A673 (cell line): Measurements from ENCODE around the gene TMEM221. TPM values are rescaled to one million over a fixed set of nuclear protein-coding genes. Genes with fewer than 3 reads are reported as not detected.
"Not testable (repeated sequence)": the region's sequence is repeated elsewhere in the genome, so short reads cannot be mapped to it uniquely, and the experiment has no call there.

ENCODE experiments used
- BruUV-seq: library from RNA; stranded (reverse); fragments of 400-500 nt; replicated peaks from 2 replicates; lab custom pipeline; 2021; lab: Mats Ljungman, UMichigan
- CTCF ChIA-PET: fragments of 300-600 bp; sonication (Branson Sonifier 250); formaldehyde crosslinking; loops from one replicate; lab custom pipeline; 2022; ENCODE audit warnings: antibody characterized with exemption; lab: Charles Lee
- POLR2A ChIA-PET: fragments of 300-600 bp; sonication (Branson Sonifier 250); formaldehyde crosslinking; loops from one replicate; lab custom pipeline; 2022; ENCODE audit warnings: antibody characterized with exemption; ENCODE audit not compliant: low non-redundant PET; lab: Charles Lee
- DNase-seq: peaks from one replicate; pipeline ENCODE4 v3.0.0-alpha.2; 2015; ENCODE audit warnings: low spot score
- H3K27ac ChIP-seq: fragments of 200-600 bp; sonication (generic); 2 replicates; pipeline ENCODE4 v1.5.1; 2016; ENCODE audit warnings: mixed run types, low read depth, mild to moderate bottlenecking, mixed read lengths, antibody characterized with exemption, low read length; ENCODE audit not compliant: poor library complexity, severe bottlenecking
- H3K27me3 ChIP-seq: fragments of 200-600 bp; sonication (generic); replicated peaks from 2 replicates; pipeline ENCODE4 v1.6.1; 2017; ENCODE audit warnings: mixed run types, low read depth, mild to moderate bottlenecking, mixed read lengths, antibody characterized with exemption, low read length; ENCODE audit not compliant: insufficient read depth, poor library complexity
- H3K36me3 ChIP-seq: fragments of 200-600 bp; sonication (generic); 2 replicates; pipeline ENCODE4 v1.6.1; 2016; ENCODE audit warnings: mixed run types, mild to moderate bottlenecking, mixed read lengths, antibody characterized with exemption, low read length; ENCODE audit not compliant: insufficient read depth, poor library complexity, severe bottlenecking
- H3K4me1 ChIP-seq: fragments of 200-600 bp; sonication (generic); 2 replicates; pipeline ENCODE4 v1.6.1; 2017; ENCODE audit warnings: mixed run types, mild to moderate bottlenecking, mixed read lengths, antibody characterized with exemption, low read length; ENCODE audit not compliant: insufficient read depth, poor library complexity, severe bottlenecking
- H3K4me3 ChIP-seq: fragments of 200-600 bp; sonication (generic); 2 replicates; pipeline ENCODE4 v1.5.1; 2016; ENCODE audit warnings: low read depth, mixed run types, mild to moderate bottlenecking, mixed read lengths, low read length; ENCODE audit not compliant: poor library complexity, severe bottlenecking
- H3K9me3 ChIP-seq: fragments of 200-600 bp; sonication (generic); 2 replicates; pipeline ENCODE4 v1.6.1; 2016; ENCODE audit warnings: mixed run types, low read depth, mild to moderate bottlenecking, mixed read lengths, antibody characterized with exemption, low read length; ENCODE audit not compliant: poor library complexity, severe bottlenecking
- EZH2 ChIP-seq: fragments of 200-600 bp; sonication (generic); IDR thresholded peaks from 2 replicates; pipeline ENCODE4 v1.6.1; 2017; ENCODE audit warnings: borderline replicate concordance, low read depth, mild to moderate bottlenecking, mixed read lengths, antibody characterized with exemption, low read length; ENCODE audit not compliant: poor library complexity, severe bottlenecking
- intact Hi-C: fragments of 100-400 bp; cut with micrococcal nuclease; formaldehyde crosslinking; loops from one replicate; pipeline ENCODE4 v1.10.0; 2022; ENCODE audit not compliant: unreplicated experiment
- total RNA-seq: library from RNA; stranded (reverse); gene quantifications from 2 replicates; pipeline ENCODE4 v1.2.3, GENCODE V29; 2021
- TF ChIP-seq, protein P1 (sequence below): fragments of 300-800, 200-600 bp; sonication (generic); conservative IDR thresholded peaks from 2 replicates; pipeline ENCODE4 v1.5.1; 2017; ENCODE audit warnings: low read depth, mild to moderate bottlenecking, antibody characterized with exemption, low read length, moderate library complexity, mixed read lengths

The TMEM221 gene
- total RNA-seq, 1 experiment from 2014 or later: not detected

DNA sequence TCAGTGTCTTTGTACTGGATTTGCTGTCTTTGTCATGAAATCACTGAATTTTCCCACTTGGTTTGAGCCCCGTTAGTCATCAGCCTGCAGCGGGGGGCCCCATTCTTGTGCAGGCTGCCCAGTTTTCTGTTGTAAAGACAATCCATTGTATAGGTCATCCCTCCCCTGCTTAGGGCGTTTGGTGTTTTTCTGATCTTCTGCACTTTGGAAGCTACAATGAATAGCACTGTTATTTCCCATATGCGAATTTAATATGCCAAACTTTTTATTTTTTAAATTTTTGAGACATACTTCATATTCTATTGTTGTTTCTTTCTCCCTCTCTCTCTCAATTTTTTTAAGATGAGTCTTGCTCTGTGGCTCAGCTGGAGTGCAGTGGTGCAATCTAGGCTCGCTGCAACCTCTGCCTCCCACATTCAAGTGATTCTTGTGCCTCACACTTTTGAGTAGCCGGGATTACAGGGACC lies 30.9 kb upstream of the TMEM221 start:
- no peak for TF ChIP-seq EZH2
- TF ChIP-seq, protein P1, sequence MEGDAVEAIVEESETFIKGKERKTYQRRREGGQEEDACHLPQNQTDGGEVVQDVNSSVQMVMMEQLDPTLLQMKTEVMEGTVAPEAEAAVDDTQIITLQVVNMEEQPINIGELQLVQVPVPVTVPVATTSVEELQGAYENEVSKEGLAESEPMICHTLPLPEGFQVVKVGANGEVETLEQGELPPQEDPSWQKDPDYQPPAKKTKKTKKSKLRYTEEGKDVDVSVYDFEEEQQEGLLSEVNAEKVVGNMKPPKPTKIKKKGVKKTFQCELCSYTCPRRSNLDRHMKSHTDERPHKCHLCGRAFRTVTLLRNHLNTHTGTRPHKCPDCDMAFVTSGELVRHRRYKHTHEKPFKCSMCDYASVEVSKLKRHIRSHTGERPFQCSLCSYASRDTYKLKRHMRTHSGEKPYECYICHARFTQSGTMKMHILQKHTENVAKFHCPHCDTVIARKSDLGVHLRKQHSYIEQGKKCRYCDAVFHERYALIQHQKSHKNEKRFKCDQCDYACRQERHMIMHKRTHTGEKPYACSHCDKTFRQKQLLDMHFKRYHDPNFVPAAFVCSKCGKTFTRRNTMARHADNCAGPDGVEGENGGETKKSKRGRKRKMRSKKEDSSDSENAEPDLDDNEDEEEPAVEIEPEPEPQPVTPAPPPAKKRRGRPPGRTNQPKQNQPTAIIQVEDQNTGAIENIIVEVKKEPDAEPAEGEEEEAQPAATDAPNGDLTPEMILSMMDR: no peak
- no peak overlapping the region for H3K4me3 ChIP-seq
- CTCF ChIA-PET: no interaction called here
- POLR2A ChIA-PET: no interaction called here
- peak; percentile 37 for DNase-seq
- H3K9me3 ChIP-seq: no peaks in the 10 kb centered on the region
- H3K4me1 ChIP-seq: no peaks in the 10 kb centered on the region
- intact Hi-C loops: no loop called here
- H3K27me3 ChIP-seq: no peaks in the 10 kb centered on the region
- H3K27ac ChIP-seq: no peak overlapping the region
- no peaks in the 10 kb centered on the region for H3K36me3 ChIP-seq
- no TSS peak for BruUV-seq

DNA sequence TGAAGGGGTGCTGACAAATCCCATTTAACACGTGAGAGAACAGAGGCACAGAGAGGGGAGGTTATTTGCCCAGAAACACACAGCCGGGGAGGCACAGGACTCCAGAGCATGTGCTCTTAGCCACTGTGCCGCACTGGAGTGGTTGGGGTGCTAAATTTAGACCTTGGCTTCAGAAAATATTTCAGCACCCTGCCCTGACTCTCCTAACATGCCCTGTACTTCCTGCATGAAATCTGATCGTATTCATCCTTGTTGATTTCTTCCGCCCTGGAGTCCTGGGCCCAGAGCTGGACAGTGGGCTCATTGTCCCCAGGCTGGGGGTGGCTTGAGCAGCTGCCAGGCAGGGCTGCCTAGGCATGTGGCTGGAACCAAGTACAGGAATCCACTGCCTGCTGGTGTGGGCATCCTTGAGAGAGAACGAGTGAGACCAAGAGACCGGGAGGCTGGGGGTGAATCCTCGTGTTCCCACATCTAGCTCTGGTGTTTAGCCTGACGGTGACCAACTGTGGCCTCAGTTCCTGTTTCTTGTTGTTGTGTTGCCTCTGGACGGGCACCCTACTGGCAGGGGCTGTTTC lies 27.2 kb upstream of the TMEM221 start:
- intact Hi-C loops: no loop called here
- Histone ChIP-seq H3K27ac (no peak overlapping the region), H3K4me1 (no peaks in the 10 kb centered on the region), H3K4me3 (no peak overlapping the region), H3K27me3 (no peaks in the 10 kb centered on the region), H3K36me3 (no peaks in the 10 kb centered on the region), H3K9me3 (no peaks in the 10 kb centered on the region)
- ChIA-PET POLR2A (no interaction called here), CTCF (no interaction called here)
- no TSS peak for BruUV-seq
- DNase-seq: no peak
- TF ChIP-seq, protein P1: no peak
- no peak for TF ChIP-seq EZH2

DNA sequence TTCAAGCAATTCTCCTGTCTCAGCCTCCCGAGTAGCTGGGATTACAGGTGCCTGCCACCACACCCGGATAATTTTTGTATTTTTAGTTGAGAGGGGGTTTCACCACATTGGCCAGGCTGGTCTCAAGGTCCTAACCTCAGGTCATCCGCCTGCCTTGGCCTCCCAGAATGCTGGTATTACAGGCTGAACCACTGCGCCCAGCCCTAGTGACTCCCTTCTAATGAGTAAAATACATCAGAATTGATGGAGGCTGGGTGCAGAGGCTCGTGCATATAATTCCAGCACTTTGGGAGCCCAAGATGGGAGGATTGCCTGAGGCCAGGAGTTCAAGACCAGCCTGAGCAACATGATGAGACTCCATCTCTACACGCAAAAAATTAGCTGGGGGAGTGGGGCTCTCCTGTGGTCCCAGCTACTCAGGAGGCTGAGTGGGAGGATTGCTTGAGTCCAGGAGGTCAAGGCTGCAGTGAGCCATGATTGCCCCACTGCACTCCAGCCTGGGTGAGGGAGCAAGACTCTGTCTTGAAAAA lies 26.6 kb upstream of the TMEM221 start:
- H3K27me3 ChIP-seq, BruUV-seq, intact Hi-C loops, DNase-seq, H3K36me3 ChIP-seq, H3K9me3 ChIP-seq, H3K4me3 ChIP-seq, H3K27ac ChIP-seq, CTCF ChIA-PET, H3K4me1 ChIP-seq, POLR2A ChIA-PET: not testable (repeated sequence)

DNA sequence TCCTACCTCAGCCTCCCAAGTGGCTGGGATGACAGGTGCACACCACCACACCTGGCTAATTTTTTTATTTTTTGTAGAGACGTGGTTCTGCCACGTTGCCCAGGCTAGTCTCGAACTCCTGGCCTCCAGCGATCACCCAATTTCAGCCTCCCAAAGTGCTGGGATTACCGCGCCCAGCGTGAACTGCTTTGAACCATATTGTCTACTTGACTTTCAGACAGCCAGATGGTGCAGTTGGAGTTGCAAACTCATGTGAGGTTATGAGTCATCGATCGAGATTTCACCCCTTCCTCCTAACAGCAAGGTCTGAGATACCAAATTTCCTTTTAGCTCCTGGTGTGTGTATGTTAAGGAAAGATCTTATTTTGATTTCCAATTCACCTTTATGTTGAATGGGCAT lies 24.6 kb upstream of the TMEM221 start:
- ChIA-PET CTCF (no interaction called here), POLR2A (no interaction called here)
- Histone ChIP-seq H3K27me3 (no peaks in the 10 kb centered on the region), H3K4me3 (no peak overlapping the region), H3K27ac (no peak overlapping the region), H3K36me3 (no peaks in the 10 kb centered on the region), H3K9me3 (no peaks in the 10 kb centered on the region), H3K4me1 (peaks cover 4% of the 10 kb centered on the region)
- DNase-seq: no peak
- TF ChIP-seq EZH2: no peak
- TF ChIP-seq, protein P1: no peak
- BruUV-seq: no TSS peak
- intact Hi-C loops: no loop called here
